Activated T-helper 1 cell treated with anti-CD3 and anti-CD28 coated beads, Interleukin-12 subunit alpha, Interleukin-12 subunit beta, Interleukin-2, Interleukin-4 antibody, amounts not matched to agents 30 ng/mL and 10 ng/mL and 1 ng/mL, durations not matched to agents 14 hours and 24 hours and 36 hours (primary cell): Measurements from ENCODE around the gene PYGO2. TPM values are rescaled to one million over a fixed set of nuclear protein-coding genes. Genes with fewer than 3 reads are reported as not detected.
A peak's percentile ranks its signal among the peaks of the same experiment; 100 is the strongest.
"Not testable (repeated sequence)": the region's sequence is repeated elsewhere in the genome, so short reads cannot be mapped to it uniquely, and the experiment has no call there.

Experiments used
- DNase-seq: peaks from one replicate; pipeline ENCODE4 v3.0.0; 2021; ENCODE audit warnings: low spot score
- H3K27ac Mint-ChIP-seq: one replicate; pipeline ENCODE4 v1.8.0; 2021; ENCODE audit warnings: mild to moderate bottlenecking, mixed read lengths
- H3K27me3 Mint-ChIP-seq: one replicate; pipeline ENCODE4 v1.8.0; 2022; ENCODE audit warnings: mild to moderate bottlenecking, moderate library complexity, mixed read lengths; ENCODE audit not compliant: insufficient read depth
- H3K36me3 Mint-ChIP-seq: one replicate; pipeline ENCODE4 v1.8.0; 2021; ENCODE audit warnings: low read depth, mixed read lengths
- H3K4me1 Mint-ChIP-seq: one replicate; pipeline ENCODE4 v1.8.0; 2021; ENCODE audit warnings: low read depth, mixed read lengths
- H3K4me3 Mint-ChIP-seq: one replicate; pipeline ENCODE4 v1.8.0; 2021; ENCODE audit warnings: mild to moderate bottlenecking, moderate library complexity, mixed read lengths
- H3K9me3 Mint-ChIP-seq: one replicate; pipeline ENCODE4 v1.8.0; 2021; ENCODE audit warnings: mixed read lengths
- intact Hi-C: fragments of 100-400 bp; cut with micrococcal nuclease; formaldehyde crosslinking; loops from one replicate; pipeline ENCODE4 v1.15.1; 2024
- total RNA-seq: library from RNA; stranded (reverse); gene quantifications from 2 replicates; pipeline ENCODE4 v1.2.3, GENCODE V29; 2022

Gene PYGO2
- total RNA-seq, 1 donor from 2014 or later: 34.7 TPM

GRCh38 chr1:154983776-154984466 lies 22.3 kb upstream of the PYGO2 start:
- DNase-seq: no peak
- Mint-ChIP-seq H3K4me1 (peaks cover 7% of the 10 kb centered on the region), H3K4me3 (no peak overlapping the region), H3K36me3 (peaks cover 17% of the 10 kb centered on the region), H3K27ac (peak overlapping the region; percentile 42), H3K9me3 (no peaks in the 10 kb centered on the region), H3K27me3 (no peaks in the 10 kb centered on the region)
- intact Hi-C loops: loop anchor here (1.0 kb wide), 8 partner anchors 10 to 764 kb away; partner anchors contain the start of genes ADAM15, CKS1B, PMVK and PYGO2

- H3K9me3 Mint-ChIP-seq: no peaks in the 10 kb centered on the region
- H3K27ac Mint-ChIP-seq: peak within 1 kb of the TSS; percentile 42
- no peak within 1 kb of the TSS for H3K4me3 Mint-ChIP-seq
- H3K27me3 Mint-ChIP-seq: no peaks in the 10 kb centered on the region
- peaks cover 8% of the 10 kb centered on the region for H3K4me1 Mint-ChIP-seq
- DNase-seq: peak; percentile 96
- H3K36me3 Mint-ChIP-seq: peaks cover 14% of the 10 kb centered on the region
- intact Hi-C loops: loop anchor here (1.0 kb wide), 8 partner anchors 9 to 763 kb away; partner anchors contain the start of genes ADAM15, CKS1B, PMVK and PYGO2
Measured at GRCh38 chr1:154982897-154983648, 21.5 kb upstream of the PYGO2 start, which contains the start of gene FLAD1. Gene FLAD1, plus strand, starts transcription at chr1:154983344. Its CDS starts 351 bp downstream, at chr1:154983695.

GRCh38 chr1:154982341-154982740 lies 20.8 kb upstream of the PYGO2 start:
- peaks cover 15% of the 10 kb centered on the region for H3K4me1 Mint-ChIP-seq
- no peak overlapping the region for H3K4me3 Mint-ChIP-seq
- peaks cover 17% of the 10 kb centered on the region for H3K36me3 Mint-ChIP-seq
- intact Hi-C loops: no loop called here
- no peaks in the 10 kb centered on the region for H3K9me3 Mint-ChIP-seq
- no peaks in the 10 kb centered on the region for H3K27me3 Mint-ChIP-seq
- no peak overlapping the region for H3K27ac Mint-ChIP-seq
- DNase-seq: no peak

DNA sequence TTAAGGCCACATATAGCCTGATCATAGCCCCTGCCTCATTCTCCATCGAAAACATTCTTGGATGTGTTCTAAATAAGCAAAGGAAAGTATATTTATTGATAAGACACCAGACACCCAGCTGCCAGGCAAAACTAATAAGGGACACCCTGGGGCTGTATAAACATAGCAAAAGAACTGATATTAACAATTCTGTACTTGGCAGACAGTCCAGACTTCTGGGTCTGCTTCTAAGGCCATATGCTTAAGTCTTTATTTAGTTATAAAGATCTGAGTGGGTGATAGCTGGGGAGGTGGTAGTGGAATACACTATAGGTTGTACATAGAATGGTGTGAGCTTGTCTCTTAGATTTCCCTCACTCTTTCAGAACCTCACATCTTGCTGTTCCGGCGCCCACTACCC lies 16.8 kb upstream of the PYGO2 start:
- Mint-ChIP-seq H3K27me3 (no peaks in the 10 kb centered on the region), H3K4me1 (peaks cover 10% of the 10 kb centered on the region), H3K4me3 (no peak overlapping the region), H3K36me3 (peaks cover 14% of the 10 kb centered on the region), H3K9me3 (no peaks in the 10 kb centered on the region), H3K27ac (no peak overlapping the region)
- no peak for DNase-seq
- intact Hi-C loops: no loop called here

DNA sequence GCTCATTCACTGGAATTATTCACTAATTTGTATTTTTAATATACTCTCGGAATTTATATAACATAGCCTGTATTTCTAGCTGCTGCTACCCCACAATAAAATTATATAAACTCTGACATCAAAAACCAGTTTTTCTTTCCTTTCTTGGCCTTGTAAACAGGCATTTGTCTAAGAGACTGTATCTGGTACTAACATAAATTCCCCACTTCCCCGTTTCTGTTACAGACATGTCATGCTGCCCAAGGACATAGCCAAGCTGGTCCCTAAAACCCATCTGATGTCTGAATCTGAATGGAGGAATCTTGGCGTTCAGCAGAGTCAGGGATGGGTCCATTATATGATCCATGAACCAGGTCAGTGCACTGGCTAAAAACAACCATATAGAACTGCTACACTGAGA lies 16.2 kb upstream of the PYGO2 start:
- DNase-seq, intact Hi-C loops, H3K27me3 Mint-ChIP-seq, H3K9me3 Mint-ChIP-seq: not testable (repeated sequence)
- peak overlapping the region; percentile 7 for H3K27ac Mint-ChIP-seq
- H3K36me3 Mint-ChIP-seq: peaks cover 14% of the 10 kb centered on the region
- peak overlapping the region; percentile 15 for H3K4me3 Mint-ChIP-seq
- H3K4me1 Mint-ChIP-seq: peaks cover 12% of the 10 kb centered on the region

DNA sequence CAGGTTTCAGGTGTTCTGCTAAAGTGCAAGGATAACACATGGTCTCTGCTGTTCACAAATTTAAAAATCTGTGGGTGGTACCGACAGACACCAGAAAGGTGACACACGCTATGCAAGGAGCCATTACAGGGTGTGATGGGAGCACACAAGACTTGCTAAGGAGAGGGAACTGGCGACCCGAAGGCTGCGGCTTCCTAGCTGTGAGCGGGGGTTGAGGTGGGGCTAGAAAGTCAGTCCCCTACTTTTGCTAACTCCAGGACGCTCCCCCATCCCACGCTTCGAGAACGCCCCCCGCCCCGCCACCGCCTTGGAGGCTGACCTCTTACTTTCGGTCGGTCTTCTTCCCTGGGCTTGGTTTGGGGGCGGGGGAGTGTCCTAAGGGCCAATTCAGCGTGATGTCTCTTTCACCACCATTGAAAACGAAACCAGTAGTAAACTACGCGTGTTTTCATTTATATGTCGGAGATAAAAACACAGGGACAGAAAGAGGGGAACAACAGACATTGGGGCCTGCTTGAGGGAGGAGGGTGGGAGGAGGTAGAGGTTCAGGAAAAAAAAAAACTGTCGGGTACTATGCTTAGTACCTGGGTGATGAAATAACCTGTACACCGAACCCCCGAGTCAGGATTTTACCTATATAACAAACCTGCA lies 14.0 kb upstream of the PYGO2 start:
- H3K4me3 Mint-ChIP-seq: no peak overlapping the region
- intact Hi-C loops: loop anchor here (2.0 kb wide), 2 partner anchors 75 to 159 kb away; partner anchors contain the start of genes ADAM15 and SLC50A1
- no peaks in the 10 kb centered on the region for H3K27me3 Mint-ChIP-seq
- peak; percentile 55 for DNase-seq
- no peak overlapping the region for H3K27ac Mint-ChIP-seq
- peaks cover 21% of the 10 kb centered on the region for H3K36me3 Mint-ChIP-seq
- no peaks in the 10 kb centered on the region for H3K9me3 Mint-ChIP-seq
- H3K4me1 Mint-ChIP-seq: peaks cover 30% of the 10 kb centered on the region

- H3K4me1 Mint-ChIP-seq: peaks cover 31% of the 10 kb centered on the region
- H3K36me3 Mint-ChIP-seq: peaks cover 21% of the 10 kb centered on the region
- H3K27me3 Mint-ChIP-seq: no peaks in the 10 kb centered on the region
- H3K27ac Mint-ChIP-seq: no peak overlapping the region
- no peak overlapping the region for H3K4me3 Mint-ChIP-seq
- peak; percentile 93 for DNase-seq
- intact Hi-C loops: loop anchor here (1.0 to 5.0 kb wide), 14 partner anchors 8 to 755 kb away; partner anchors contain the start of genes ADAM15, ADAR, FLAD1 and PYGO2
- H3K9me3 Mint-ChIP-seq: no peaks in the 10 kb centered on the region
Measured at GRCh38 chr1:154974808-154975408, 13.3 kb upstream of the PYGO2 start.

GRCh38 chr1:154974102-154974807 lies 12.7 kb upstream of the PYGO2 start, which contains the start of gene CKS1B:
Gene CKS1B, plus strand, starts transcription at chr1:154974681. Its CDS starts 65 bp downstream, at chr1:154974746.
- Mint-ChIP-seq H3K36me3 (peaks cover 20% of the 10 kb centered on the region), H3K4me1 (peaks cover 36% of the 10 kb centered on the region), H3K4me3 (no peak within 1 kb of the TSS), H3K27ac (no peak within 1 kb of the TSS), H3K27me3 (no peaks in the 10 kb centered on the region), H3K9me3 (no peaks in the 10 kb centered on the region)
- peak; percentile 95 for DNase-seq
- intact Hi-C loops: loop anchor here (1.0 to 5.0 kb wide), 14 partner anchors 9 to 754 kb away; partner anchors contain the start of genes ADAM15, ADAR, FLAD1 and PYGO2

DNA sequence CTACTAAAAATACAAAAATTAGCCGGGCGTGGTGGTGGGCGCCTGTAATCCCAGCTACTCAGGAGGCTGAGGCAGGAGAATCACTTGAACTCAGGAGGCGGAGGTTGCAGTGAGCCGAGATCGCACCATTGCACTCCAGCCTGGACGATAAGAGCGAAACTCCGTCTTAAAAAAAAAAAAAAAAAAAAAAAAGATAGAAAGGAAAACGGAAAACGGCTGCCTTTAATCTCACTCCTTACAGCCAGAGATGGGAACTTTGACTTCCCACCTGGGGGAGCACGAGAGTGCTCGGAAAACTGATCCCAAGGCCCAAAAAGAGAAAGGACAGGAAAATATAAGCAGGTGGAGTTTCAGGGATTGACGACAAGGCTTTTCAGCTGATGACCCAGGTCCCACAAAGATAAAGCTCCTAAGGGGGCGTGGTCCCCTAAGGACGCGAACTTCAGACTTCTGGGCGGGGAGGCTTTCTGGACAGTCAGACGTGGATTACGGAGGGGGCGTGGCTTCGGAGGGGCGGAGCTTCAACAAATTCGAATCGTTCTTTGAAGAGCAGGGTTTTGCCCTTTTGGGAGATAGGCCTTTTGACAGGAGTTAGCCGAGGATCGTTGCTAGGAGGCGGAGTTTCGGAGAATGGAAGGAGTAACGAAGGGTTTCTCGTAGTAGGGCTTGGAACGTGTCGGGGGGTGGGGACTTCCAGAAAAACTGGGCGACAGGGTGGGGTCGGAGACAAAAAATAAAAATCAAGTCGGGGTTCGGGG lies 11.9 kb upstream of the PYGO2 start:
- Mint-ChIP-seq H3K9me3 (no peaks in the 10 kb centered on the region), H3K4me3 (no peak overlapping the region), H3K36me3 (peaks cover 20% of the 10 kb centered on the region), H3K27me3 (no peaks in the 10 kb centered on the region), H3K27ac (no peak overlapping the region), H3K4me1 (peaks cover 41% of the 10 kb centered on the region)
- intact Hi-C loops: loop anchor here (1.0 to 5.0 kb wide), 14 partner anchors 10 to 753 kb away; partner anchors contain the start of genes ADAM15, ADAR, FLAD1 and PYGO2
- DNase-seq: peak; percentile 88

DNA sequence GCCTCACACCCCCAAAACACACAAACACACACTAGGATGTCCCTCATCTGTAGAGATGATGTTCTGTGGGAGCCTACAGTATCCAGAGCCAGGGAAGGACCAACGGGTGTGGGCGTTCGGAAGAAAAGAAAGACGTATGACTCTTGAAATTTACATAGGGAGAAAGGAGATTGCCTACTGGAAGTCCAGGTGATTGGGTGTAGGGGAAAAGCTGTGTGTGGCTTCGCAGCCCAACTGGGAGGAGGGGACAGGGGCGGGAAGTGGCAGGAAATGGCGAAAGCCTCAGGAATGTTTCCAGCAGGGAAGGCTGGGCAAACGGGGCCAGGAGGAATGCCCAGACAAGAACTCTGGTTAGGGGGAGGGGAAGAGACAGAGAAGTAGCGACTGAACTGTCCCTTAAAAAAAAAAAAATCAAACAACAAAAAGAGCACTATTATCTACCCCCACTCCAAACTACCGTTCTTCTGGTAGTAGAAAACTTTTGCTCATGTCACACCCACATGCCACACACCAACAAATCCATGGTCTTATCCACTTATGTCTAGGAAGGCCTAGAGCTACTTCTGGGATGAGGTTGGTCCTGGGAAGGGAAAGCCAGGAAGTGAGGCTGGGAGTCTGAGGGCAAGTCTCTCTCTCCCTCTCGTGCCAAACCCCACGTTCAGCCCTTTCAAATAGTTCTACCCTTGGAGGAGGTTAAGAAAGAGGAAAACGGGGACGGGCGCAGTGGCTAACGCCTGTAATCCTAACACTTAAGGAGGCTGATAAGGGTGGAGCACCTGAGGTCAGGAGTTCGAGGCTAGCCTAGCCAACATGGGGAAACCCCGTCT lies 11.1 kb upstream of the PYGO2 start:
- H3K36me3 Mint-ChIP-seq: peaks cover 22% of the 10 kb centered on the region
- H3K4me3 Mint-ChIP-seq: peak overlapping the region; percentile 79
- H3K27ac Mint-ChIP-seq: peak overlapping the region; percentile 59
- no peaks in the 10 kb centered on the region for H3K27me3 Mint-ChIP-seq
- intact Hi-C loops: loop anchor here (5.0 kb wide), 1 partner anchor 220 kb away; no protein-coding TSS in a partner anchor
- DNase-seq: no peak
- no peaks in the 10 kb centered on the region for H3K9me3 Mint-ChIP-seq
- H3K4me1 Mint-ChIP-seq: peaks cover 43% of the 10 kb centered on the region

DNA sequence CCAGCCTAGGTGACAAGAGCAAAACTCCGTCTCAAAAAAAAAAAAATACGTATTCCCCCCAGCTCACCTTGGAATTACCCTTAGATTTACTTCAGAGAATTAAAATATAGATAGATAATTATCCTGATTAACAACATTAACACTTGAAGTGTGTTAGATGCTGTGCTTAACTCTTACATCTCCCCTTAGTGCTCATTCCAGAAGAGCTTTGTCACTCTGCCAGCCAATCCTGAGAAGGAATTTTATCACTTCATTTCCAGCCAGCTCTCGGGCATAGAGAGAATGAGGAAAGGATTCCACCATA lies 10.6 kb upstream of the PYGO2 start:
- Mint-ChIP-seq H3K36me3 (peaks cover 22% of the 10 kb centered on the region), H3K9me3 (no peaks in the 10 kb centered on the region), H3K27ac (peak overlapping the region; percentile 59), H3K4me3 (peak overlapping the region; percentile 79), H3K27me3 (no peaks in the 10 kb centered on the region), H3K4me1 (peaks cover 45% of the 10 kb centered on the region)
- no peak for DNase-seq
- intact Hi-C loops: loop anchor here (5.0 kb wide), 1 partner anchor 220 kb away; no protein-coding TSS in a partner anchor
